ENCODE measurements around the gene EFR3B. TPM values are rescaled to one million over a fixed set of nuclear protein-coding genes. Genes with fewer than 3 reads are reported as not detected.
"Not testable (repeated sequence)": the region's sequence is repeated elsewhere in the genome, so short reads cannot be mapped to it uniquely, and the experiment has no call there.

The EFR3B gene
- total and polyA plus RNA-seq, 2 experiments from 2014 or later: 9.0 to 10.0 TPM

GRCh38 chr2:25098670-25099486 is 57.0 kb downstream of the EFR3B start:
- TF ChIP-seq CTCF (IDR thresholded peaks at IDR 0.05; ENCODE audit: low read depth, low read length): no peak
- H3K27ac ChIP-seq: no peak overlapping the region

GRCh38 chr2:25102352-25102751 is 60.5 kb downstream of the EFR3B start:
- DNase-seq (ENCODE audit: low read depth in 1 of 2, low spot score in 1 of 2); H3K9me3 ChIP-seq (ENCODE audit: low read depth); H3K4me1 ChIP-seq (ENCODE audit: low read depth); H3K27me3 ChIP-seq; H3K4me3 ChIP-seq; H3K36me3 ChIP-seq; H3K27ac ChIP-seq: not testable (repeated sequence)

More at GRCh38 chr2:25098670-25099486, 57.0 kb downstream of the EFR3B start:
- H3K4me1 ChIP-seq (ENCODE audit: low read depth): no peaks in the 10 kb centered on the region
- no peaks in the 10 kb centered on the region for H3K9me3 ChIP-seq (ENCODE audit: low read depth)
- no peaks in the 10 kb centered on the region for H3K36me3 ChIP-seq
- peak in 1 of 2 donors; percentile 91 for DNase-seq (ENCODE audit: low read depth in 1 of 2, low spot score in 1 of 2)
- no peaks in the 10 kb centered on the region for H3K27me3 ChIP-seq
- H3K4me3 ChIP-seq: no peak overlapping the region

GRCh38 chr2:25103287-25103871 is 61.5 kb downstream of the EFR3B start:
- Histone ChIP-seq H3K4me1 (ENCODE audit: low read depth) (no peaks in the 10 kb centered on the region), H3K27ac (no peak overlapping the region), H3K4me3 (no peak overlapping the region), H3K9me3 (ENCODE audit: low read depth) (no peaks in the 10 kb centered on the region), H3K36me3 (no peaks in the 10 kb centered on the region), H3K27me3 (no peaks in the 10 kb centered on the region)
- no peak for TF ChIP-seq CTCF (IDR thresholded peaks at IDR 0.05; ENCODE audit: low read depth, low read length)
- peak in 1 of 2 donors; percentile 81 for DNase-seq (ENCODE audit: low read depth in 1 of 2, low spot score in 1 of 2)

GRCh38 chr2:25104736-25105135 is 62.9 kb downstream of the EFR3B start:
- Histone ChIP-seq H3K9me3 (ENCODE audit: low read depth) (no peaks in the 10 kb centered on the region), H3K27me3 (no peaks in the 10 kb centered on the region), H3K27ac (no peak overlapping the region), H3K4me1 (ENCODE audit: low read depth) (no peaks in the 10 kb centered on the region), H3K36me3 (no peaks in the 10 kb centered on the region), H3K4me3 (no peak overlapping the region)
- no peak for DNase-seq (ENCODE audit: low read depth in 1 of 2, low spot score in 1 of 2)
- TF ChIP-seq CTCF (IDR thresholded peaks at IDR 0.05; ENCODE audit: low read depth, low read length): no peak

- H3K27me3 ChIP-seq: no peaks in the 10 kb centered on the region
- H3K36me3 ChIP-seq: no peaks in the 10 kb centered on the region
- no peaks in the 10 kb centered on the region for H3K4me1 ChIP-seq (ENCODE audit: low read depth)
- TF ChIP-seq CTCF (IDR thresholded peaks at IDR 0.05; ENCODE audit: low read depth, low read length): no peak
- no peaks in the 10 kb centered on the region for H3K9me3 ChIP-seq (ENCODE audit: low read depth)
- peak in 1 of 2 donors; percentile 22 for DNase-seq (ENCODE audit: low read depth in 1 of 2, low spot score in 1 of 2)
- H3K27ac ChIP-seq: no peak overlapping the region
- H3K4me3 ChIP-seq: no peak overlapping the region
Observed at GRCh38 chr2:25105336-25106085, 63.6 kb downstream of the EFR3B start.

Measured in cardiac muscle cell (in vitro differentiated cells and primary cell).